DOHH2 (cell line): ENCODE measurements around the gene UNC5C.

Experiments used
- CTCF ChIP-seq: fragments of 200-600 bp; sonication (generic); IDR thresholded peaks from one replicate; pipeline ENCODE4 v1.5.1; 2014; ENCODE audit warnings: antibody characterized with exemption, mild to moderate bottlenecking, low read depth, low read length; ENCODE audit not compliant: poor library complexity, severe bottlenecking
- EZH2phosphoT487 ChIP-seq: fragments of 200-600 bp; sonication (generic); IDR thresholded peaks from 2 replicates; pipeline ENCODE4 v1.6.1; 2017; ENCODE audit warnings: borderline replicate concordance, mild to moderate bottlenecking, antibody characterized with exemption, low read length, moderate library complexity, mixed read lengths

GRCh38 chr4:95300304-95300703 is 248.5 kb downstream of the UNC5C start:
- TF ChIP-seq CTCF (no peak), EZH2phosphoT487 (no peak)
